ENCODE results near the gene FCRL3.

FCRL3 gene

DNA sequence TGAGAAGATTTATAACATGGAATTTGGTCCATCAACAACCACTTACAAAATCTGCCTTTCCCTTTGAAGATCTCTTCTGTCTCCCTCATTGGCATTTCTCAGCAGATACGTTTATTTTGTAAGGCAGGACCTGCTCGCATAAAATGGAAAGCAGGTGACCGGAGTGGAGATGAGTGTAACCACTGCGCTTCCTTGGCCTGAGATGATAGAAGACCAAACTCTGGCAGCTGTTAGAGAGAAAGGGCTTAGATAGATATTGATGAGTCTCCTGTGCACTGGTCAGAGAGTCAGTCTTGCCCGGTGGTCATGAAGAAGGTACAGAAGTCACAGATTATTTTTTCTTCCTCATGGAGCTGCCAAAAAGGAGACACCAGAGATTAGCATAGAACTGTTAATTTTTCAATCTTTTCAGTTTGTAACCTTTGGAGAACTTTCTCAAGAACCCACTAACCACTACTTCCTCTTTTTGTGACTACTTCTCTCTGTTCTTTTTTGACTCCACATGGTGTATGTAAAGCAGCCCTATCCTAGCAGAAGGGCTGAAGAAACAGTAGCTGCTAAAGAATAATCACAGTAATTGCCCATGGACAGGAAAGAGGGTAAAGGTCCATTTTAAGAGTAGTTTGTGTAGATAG, 47.6 kb downstream of the FCRL3 start:
- no peak for DNase-seq (ENCODE audit: extremely low read depth, low read depth)
- TF ChIP-seq, protein P1, sequence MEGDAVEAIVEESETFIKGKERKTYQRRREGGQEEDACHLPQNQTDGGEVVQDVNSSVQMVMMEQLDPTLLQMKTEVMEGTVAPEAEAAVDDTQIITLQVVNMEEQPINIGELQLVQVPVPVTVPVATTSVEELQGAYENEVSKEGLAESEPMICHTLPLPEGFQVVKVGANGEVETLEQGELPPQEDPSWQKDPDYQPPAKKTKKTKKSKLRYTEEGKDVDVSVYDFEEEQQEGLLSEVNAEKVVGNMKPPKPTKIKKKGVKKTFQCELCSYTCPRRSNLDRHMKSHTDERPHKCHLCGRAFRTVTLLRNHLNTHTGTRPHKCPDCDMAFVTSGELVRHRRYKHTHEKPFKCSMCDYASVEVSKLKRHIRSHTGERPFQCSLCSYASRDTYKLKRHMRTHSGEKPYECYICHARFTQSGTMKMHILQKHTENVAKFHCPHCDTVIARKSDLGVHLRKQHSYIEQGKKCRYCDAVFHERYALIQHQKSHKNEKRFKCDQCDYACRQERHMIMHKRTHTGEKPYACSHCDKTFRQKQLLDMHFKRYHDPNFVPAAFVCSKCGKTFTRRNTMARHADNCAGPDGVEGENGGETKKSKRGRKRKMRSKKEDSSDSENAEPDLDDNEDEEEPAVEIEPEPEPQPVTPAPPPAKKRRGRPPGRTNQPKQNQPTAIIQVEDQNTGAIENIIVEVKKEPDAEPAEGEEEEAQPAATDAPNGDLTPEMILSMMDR (IDR thresholded peaks at IDR 0.05; ENCODE audit: low read depth, low read length), result no peak

DNA sequence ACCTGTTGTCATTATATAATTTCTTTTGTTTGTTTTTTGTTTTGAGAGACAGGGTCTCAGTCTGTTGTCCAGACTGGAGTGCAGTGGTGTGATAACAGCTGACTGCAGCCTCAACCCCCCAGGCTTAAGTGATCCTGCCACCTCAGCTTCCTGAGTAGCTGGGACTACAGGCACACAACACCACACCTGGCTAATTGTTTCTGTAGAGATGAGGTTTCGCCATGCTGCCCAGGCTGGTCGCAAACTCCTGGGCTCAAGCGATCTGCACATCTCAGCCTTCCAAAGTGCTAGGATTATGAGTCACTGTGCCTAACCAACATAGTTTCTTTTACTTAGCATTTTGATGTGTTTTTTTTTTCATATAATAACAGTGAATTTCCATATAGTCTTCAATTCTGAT, 52.3 kb downstream of the FCRL3 start:
- DNase-seq (ENCODE audit: extremely low read depth, low read depth), result no peak
- TF ChIP-seq, protein P1 (IDR thresholded peaks at IDR 0.05; ENCODE audit: low read depth, low read length), result no peak

DNA sequence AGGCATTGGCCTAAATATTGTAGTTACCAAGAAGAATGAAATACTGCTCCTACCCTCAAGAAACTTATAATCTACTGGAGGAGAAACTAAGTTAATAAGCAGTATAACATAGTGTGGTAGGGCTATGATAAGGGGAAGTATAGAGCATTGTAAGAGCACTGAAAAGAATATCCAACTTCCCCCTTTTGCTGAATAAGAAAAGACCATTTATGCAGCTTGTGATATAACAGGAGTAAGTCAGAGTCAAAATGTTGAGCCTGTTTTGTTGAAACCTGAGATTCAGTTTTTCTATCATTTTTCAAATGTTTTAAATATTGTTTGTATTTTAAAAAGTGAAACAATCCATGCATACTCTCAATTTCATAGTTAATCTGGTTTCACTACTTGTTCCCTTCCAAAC, 54.4 kb downstream of the FCRL3 start:
- no peak for DNase-seq (ENCODE audit: extremely low read depth, low read depth)
- TF ChIP-seq, protein P1 (IDR thresholded peaks at IDR 0.05; ENCODE audit: low read depth, low read length), result no peak

DNA sequence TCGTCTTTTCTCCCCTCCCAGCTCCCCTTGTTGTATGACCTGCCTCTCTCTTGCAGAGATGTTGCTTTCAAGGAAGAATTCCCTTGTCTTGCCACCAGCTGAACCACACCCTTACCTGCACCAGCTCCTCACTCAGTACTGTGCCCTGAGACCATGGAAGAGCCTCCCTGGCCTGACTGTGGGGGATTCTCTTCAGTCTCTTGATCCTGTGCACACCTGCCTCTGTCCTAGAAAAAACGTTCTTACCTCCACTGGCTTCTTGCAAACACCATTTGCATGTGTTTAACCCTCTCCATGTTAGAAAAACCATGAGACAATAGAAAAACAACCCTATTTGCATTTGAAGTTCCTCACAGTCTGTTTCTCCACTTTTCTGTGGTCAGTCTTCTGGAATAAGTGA, 59.4 kb downstream of the FCRL3 start:
- TF ChIP-seq, protein P1 (IDR thresholded peaks at IDR 0.05; ENCODE audit: low read depth, low read length), result no peak
- DNase-seq (ENCODE audit: extremely low read depth, low read depth), result no peak

DNA sequence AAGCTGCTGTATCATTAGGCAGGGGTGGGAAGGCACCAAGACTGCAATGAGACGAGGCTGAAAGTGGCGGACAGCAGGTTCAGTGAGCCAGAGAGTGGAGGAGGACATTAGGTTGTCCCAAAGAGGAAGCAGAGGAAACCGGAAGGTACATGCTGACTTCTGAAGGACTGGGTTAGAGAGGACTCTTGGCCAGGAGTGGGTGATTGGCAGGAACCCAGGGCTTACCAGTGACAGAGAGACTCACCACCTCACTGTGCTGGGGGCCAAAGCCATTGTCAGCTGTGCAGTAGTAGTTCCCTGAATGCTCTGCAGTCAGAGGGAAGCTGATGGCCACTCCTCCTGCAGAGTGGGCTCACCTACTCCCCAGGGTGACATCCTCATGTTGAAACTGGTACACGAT, 60.8 kb downstream of the FCRL3 start:
- TF ChIP-seq, protein P1 (IDR thresholded peaks at IDR 0.05; ENCODE audit: low read depth, low read length), result no peak
- no peak for DNase-seq (ENCODE audit: extremely low read depth, low read depth)

DNA sequence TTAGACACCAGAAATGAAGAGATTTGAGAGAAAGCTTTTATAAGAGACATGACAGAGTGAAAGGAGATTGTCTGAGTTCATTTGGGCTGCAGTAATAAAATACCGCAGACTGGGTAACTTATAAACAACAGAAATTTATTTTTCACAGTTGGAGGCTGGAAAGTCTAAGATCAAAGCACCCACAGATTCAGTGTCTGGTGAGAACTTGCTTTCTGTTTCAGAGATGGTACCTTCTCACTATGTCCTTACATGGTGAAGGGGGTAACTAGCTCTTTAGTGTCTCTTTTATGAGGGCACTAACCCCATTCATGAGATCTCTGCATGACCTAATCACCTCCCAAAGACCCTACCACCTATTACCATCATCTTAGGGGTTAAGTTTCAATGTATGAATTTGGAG, 71.8 kb downstream of the FCRL3 start:
- no peak for DNase-seq (ENCODE audit: extremely low read depth, low read depth)
- TF ChIP-seq, protein P1 (IDR thresholded peaks at IDR 0.05; ENCODE audit: low read depth, low read length), result no peak
